ENCODE results near the gene ZBTB25. TPM values are rescaled to one million over a fixed set of nuclear protein-coding genes. Genes with fewer than 3 reads are reported as not detected.
A peak's percentile ranks its signal among the peaks of the same experiment; 100 is the strongest.

Gene ZBTB25
- total RNA-seq, 4 donors from 2014 or later: 6.9 to 13.7 (median 10.4) TPM

DNA sequence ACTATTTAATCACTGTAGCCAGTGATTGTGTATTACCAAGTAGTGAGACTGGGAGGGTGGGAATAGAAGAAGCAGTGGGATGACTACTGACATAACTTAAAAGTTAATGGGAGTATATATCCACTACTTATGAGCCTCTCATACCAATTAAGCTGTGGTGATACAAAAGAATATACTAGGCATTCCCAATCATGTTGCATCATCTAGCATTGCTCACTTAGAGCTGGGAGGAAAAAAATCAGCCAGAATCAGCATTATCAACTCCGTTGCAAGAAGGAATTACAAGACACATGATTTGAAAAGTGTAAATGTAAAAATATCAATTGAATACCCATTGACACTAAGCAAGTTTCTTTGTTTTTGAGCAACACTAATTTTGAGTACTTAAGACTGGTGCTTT is 45.4 kb upstream of the ZBTB25 start:
- TF ChIP-seq, protein P1, sequence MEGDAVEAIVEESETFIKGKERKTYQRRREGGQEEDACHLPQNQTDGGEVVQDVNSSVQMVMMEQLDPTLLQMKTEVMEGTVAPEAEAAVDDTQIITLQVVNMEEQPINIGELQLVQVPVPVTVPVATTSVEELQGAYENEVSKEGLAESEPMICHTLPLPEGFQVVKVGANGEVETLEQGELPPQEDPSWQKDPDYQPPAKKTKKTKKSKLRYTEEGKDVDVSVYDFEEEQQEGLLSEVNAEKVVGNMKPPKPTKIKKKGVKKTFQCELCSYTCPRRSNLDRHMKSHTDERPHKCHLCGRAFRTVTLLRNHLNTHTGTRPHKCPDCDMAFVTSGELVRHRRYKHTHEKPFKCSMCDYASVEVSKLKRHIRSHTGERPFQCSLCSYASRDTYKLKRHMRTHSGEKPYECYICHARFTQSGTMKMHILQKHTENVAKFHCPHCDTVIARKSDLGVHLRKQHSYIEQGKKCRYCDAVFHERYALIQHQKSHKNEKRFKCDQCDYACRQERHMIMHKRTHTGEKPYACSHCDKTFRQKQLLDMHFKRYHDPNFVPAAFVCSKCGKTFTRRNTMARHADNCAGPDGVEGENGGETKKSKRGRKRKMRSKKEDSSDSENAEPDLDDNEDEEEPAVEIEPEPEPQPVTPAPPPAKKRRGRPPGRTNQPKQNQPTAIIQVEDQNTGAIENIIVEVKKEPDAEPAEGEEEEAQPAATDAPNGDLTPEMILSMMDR (IDR thresholded peaks at IDR 0.05 in 4 of 5, conservative IDR thresholded peaks at IDR 0.05 in 1 of 5): no peak
- TF ChIP-seq POLR2A (IDR thresholded peaks at IDR 0.05): no peak
- peak overlapping the region in 2 of 4 donors; percentile 41 to 47 for H3K4me3 ChIP-seq
- in situ Hi-C loops (cut with MboI; ENCODE audit: low sequenced_read_pairs in 4 of 4) (loop anchor here in 2 of 4 donors (10.0 to 25.0 kb wide), 2 partner anchors 86 to 88 kb away; no protein-coding TSS in a partner anchor), intact Hi-C loops (cut with DNase I; ENCODE audit: low total_unique reads) (loop anchor here (10.0 kb wide), 1 partner anchor 216 kb away; no protein-coding TSS in a partner anchor)
- DNase-seq (no peak), ATAC-seq (no peak)
- H3K9me3 ChIP-seq: no peaks in the 10 kb centered on the region
- H3K4me1 ChIP-seq: peaks cover 15% of the 10 kb centered on the region in 2 donors
- no peaks in the 10 kb centered on the region for H3K36me3 ChIP-seq
- H3K27me3 ChIP-seq: no peaks in the 10 kb centered on the region
- no peak overlapping the region for H3K27ac ChIP-seq

DNA sequence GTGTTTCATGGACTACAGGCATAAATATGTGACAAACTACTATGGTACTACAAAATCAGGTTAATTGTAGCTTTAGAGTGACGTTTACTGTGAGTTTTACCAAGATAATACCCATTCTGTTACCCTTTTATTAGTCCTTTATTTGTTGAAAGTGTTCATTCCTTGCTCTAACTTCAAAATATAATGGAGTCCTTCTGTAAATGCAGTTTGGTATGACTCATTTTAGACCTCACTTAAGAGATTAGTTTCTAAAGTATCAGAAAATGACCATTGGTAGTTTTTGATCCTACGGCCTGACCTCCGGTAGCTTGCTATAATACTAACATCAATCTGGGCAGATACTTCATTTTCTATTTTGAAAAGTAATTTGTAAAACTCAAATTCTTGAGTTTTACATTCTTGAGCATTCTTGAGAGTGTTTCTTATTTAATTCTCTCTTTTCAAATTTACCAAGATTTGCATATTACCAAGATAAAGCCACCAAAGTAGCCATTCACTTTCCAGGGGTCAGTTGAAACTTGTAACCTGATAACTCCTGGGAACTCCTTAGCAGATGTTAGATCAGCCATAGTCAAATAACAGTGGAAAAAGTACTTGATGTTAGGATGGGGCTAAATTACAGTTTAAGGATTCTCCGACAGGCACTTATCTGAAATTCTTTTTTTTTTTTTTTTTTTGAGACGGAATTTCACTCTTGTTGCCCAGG is 41.1 kb upstream of the ZBTB25 start:
- no peak for DNase-seq
- in situ Hi-C loops (cut with MboI; ENCODE audit: low sequenced_read_pairs in 4 of 4) (loop anchor here in 2 of 4 donors (10.0 to 25.0 kb wide), 2 partner anchors 90 to 93 kb away; no protein-coding TSS in a partner anchor), intact Hi-C loops (cut with DNase I; ENCODE audit: low total_unique reads) (loop anchor here (10.0 kb wide), 1 partner anchor 220 kb away; no protein-coding TSS in a partner anchor)
- Histone ChIP-seq H3K4me1 (peaks cover 28 to 35% of the 10 kb centered on the region in 2 donors), H3K27me3 (no peaks in the 10 kb centered on the region), H3K36me3 (no peaks in the 10 kb centered on the region), H3K27ac (no peak overlapping the region), H3K4me3 (peak overlapping the region in 3 of 4 donors; percentile 7 to 77 (median 31)), H3K9me3 (no peaks in the 10 kb centered on the region)
- TF ChIP-seq, protein P1 (IDR thresholded peaks at IDR 0.05 in 4 of 5, conservative IDR thresholded peaks at IDR 0.05 in 1 of 5): no peak
- no peak for TF ChIP-seq POLR2A (IDR thresholded peaks at IDR 0.05)
- no peak for ATAC-seq

DNA sequence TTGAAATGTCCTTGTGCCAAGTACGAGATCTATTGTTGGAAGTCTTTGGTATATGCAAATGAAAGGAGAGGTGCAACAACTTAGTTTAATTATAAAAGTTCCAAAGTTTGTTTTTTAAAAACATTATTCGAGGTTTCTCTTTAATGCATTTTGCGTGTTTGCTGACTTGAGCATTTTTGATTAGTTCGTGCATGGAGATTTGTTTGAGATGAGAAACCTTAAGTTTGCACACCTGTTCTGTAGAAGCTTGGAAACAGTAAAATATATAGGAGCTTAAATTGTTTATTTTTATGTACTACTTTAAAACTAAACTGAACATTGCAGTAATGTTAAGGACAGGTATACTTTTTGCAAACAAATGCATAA is 39.2 kb upstream of the ZBTB25 start:
- H3K4me3 ChIP-seq: peak overlapping the region; percentile 53 to 81 (median 74)
- no peak for TF ChIP-seq POLR2A (IDR thresholded peaks at IDR 0.05)
- TF ChIP-seq, protein P1 (IDR thresholded peaks at IDR 0.05 in 4 of 5, conservative IDR thresholded peaks at IDR 0.05 in 1 of 5): no peak
- H3K4me1 ChIP-seq: peaks cover 23 to 40% of the 10 kb centered on the region in 2 donors
- in situ Hi-C loops (cut with MboI; ENCODE audit: low sequenced_read_pairs in 4 of 4) (loop anchor here in 2 of 4 donors (10.0 to 25.0 kb wide), 2 partner anchors 92 to 94 kb away; no protein-coding TSS in a partner anchor), intact Hi-C loops (cut with DNase I; ENCODE audit: low total_unique reads) (loop anchor here (10.0 kb wide), 1 partner anchor 222 kb away; no protein-coding TSS in a partner anchor)
- DNase-seq (no peak), ATAC-seq (no peak)
- peak overlapping the region in 2 of 4 donors; percentile 73 to 82 for H3K27ac ChIP-seq
- H3K9me3 ChIP-seq: no peaks in the 10 kb centered on the region
- H3K36me3 ChIP-seq: no peaks in the 10 kb centered on the region
- no peaks in the 10 kb centered on the region for H3K27me3 ChIP-seq

DNA sequence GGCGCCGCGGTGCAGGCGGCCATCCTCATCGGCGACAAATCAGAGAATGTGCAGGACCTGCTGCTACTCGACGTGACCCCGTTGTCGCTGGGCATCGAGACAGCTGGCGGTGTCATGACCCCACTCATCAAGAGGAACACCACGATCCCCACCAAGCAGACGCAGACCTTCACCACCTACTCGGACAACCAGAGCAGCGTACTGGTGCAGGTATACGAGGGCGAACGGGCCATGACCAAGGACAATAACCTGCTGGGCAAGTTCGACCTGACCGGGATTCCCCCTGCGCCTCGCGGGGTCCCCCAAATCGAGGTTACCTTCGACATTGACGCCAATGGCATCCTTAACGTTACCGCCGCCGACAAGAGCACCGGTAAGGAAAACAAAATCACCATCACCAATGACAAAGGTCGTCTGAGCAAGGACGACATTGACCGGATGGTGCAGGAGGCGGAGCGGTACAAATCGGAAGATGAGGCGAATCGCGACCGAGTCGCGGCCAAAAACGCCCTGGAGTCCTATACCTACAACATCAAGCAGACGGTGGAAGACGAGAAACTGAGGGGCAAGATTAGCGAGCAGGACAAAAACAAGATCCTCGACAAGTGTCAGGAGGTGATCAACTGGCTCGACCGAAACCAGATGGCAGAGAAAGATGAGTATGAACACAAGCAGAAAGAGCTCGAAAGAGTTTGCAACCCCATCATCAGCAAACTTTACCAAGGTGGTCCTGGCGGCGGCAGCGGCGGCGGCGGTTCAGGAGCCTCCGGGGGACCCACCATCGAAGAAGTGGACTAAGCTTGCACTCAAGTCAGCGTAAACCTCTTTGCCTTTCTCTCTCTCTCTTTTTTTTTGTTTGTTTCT is 38.6 kb upstream of the ZBTB25 start:
- in situ Hi-C loops (cut with MboI; ENCODE audit: low sequenced_read_pairs in 4 of 4): loop anchor here in 2 of 4 donors (10.0 to 25.0 kb wide), 2 partner anchors 93 to 95 kb away; no protein-coding TSS in a partner anchor
- Histone ChIP-seq H3K36me3 (no peaks in the 10 kb centered on the region), H3K27ac (peak overlapping the region; percentile 1 to 82 (median 72)), H3K27me3 (no peaks in the 10 kb centered on the region), H3K4me1 (peaks cover 23 to 40% of the 10 kb centered on the region in 2 donors), H3K4me3 (peak overlapping the region; percentile 53 to 81 (median 74)), H3K9me3 (no peaks in the 10 kb centered on the region)
- TF ChIP-seq POLR2A (IDR thresholded peaks at IDR 0.05): no peak
- TF ChIP-seq, protein P1 (IDR thresholded peaks at IDR 0.05 in 4 of 5, conservative IDR thresholded peaks at IDR 0.05 in 1 of 5): no peak
- no peak for ATAC-seq
- intact Hi-C loops (cut with DNase I; ENCODE audit: low total_unique reads): loop anchor here (10.0 kb wide), 1 partner anchor 223 kb away; no protein-coding TSS in a partner anchor
- no peak for DNase-seq
